Breast epithelium (tissue), 3 donors: Measurements from ENCODE around the gene PTPRM.

ENCODE experiments used
- POLR2A ChIP-seq: fragments of 450-650 bp; IDR thresholded peaks from one replicate; pipeline ENCODE4 v1.6.1; 2016; ENCODE audit warnings: antibody characterized with exemption, mild to moderate bottlenecking, moderate library complexity
- POLR2AphosphoS5 ChIP-seq, 3 donors: sonication (generic); formaldehyde crosslinking; IDR thresholded peaks; one replicate each; pipeline ENCODE4 v1.6.1; 2017; ENCODE audit warnings: antibody characterized with exemption in 3 of 3
- TF ChIP-seq, protein P1 (sequence below), 3 donors: fragments of 450-650 bp; IDR thresholded peaks; one replicate each; pipeline ENCODE4 v1.5.1; 2016 to 2017; ENCODE audit warnings: antibody characterized with exemption in 3 of 3, mild to moderate bottlenecking in 3 of 3, moderate library complexity in 3 of 3

- TF ChIP-seq POLR2AphosphoS5 (IDR thresholded peaks at IDR 0.05) (no peak), POLR2A (no peak)
- TF ChIP-seq, protein P1, sequence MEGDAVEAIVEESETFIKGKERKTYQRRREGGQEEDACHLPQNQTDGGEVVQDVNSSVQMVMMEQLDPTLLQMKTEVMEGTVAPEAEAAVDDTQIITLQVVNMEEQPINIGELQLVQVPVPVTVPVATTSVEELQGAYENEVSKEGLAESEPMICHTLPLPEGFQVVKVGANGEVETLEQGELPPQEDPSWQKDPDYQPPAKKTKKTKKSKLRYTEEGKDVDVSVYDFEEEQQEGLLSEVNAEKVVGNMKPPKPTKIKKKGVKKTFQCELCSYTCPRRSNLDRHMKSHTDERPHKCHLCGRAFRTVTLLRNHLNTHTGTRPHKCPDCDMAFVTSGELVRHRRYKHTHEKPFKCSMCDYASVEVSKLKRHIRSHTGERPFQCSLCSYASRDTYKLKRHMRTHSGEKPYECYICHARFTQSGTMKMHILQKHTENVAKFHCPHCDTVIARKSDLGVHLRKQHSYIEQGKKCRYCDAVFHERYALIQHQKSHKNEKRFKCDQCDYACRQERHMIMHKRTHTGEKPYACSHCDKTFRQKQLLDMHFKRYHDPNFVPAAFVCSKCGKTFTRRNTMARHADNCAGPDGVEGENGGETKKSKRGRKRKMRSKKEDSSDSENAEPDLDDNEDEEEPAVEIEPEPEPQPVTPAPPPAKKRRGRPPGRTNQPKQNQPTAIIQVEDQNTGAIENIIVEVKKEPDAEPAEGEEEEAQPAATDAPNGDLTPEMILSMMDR (IDR thresholded peaks at IDR 0.05), result no peak
These were observed 623.9 kb downstream of the PTPRM start for GRCh38 chr18:8190980-8191379.
